H9 (cell line): ENCODE results near the gene KCTD5. TPM values are rescaled to one million over a fixed set of nuclear protein-coding genes. Genes with fewer than 3 reads are reported as not detected.

Experiments
- DNase-seq: peaks from one replicate; pipeline ENCODE4 v3.0.0-alpha.2; 2017
- H2AFZ ChIP-seq: one replicate; pipeline ENCODE4 v1.6.1; 2013; ENCODE audit warnings: mild to moderate bottlenecking, low read length, control low read depth, moderate library complexity
- H2AK5ac ChIP-seq: 2 replicates; pipeline ENCODE4 v1.6.1; 2013; ENCODE audit warnings: low read length, control low read depth, mixed read lengths; ENCODE audit not compliant: insufficient read length
- H2BK120ac ChIP-seq: one replicate; pipeline ENCODE4 v1.6.1; 2013; ENCODE audit warnings: low read depth, mild to moderate bottlenecking, low read length, control low read depth, inconsistent platforms; ENCODE audit not compliant: poor library complexity, severe bottlenecking
- H2BK12ac ChIP-seq: 2 replicates; pipeline ENCODE4 v1.6.1; 2013; ENCODE audit warnings: low read length, control low read depth, mixed read lengths, low read depth; ENCODE audit not compliant: insufficient read length
- H2BK15ac ChIP-seq: 2 replicates; pipeline ENCODE4 v1.6.1; 2013; ENCODE audit warnings: low read depth, low read length, control low read depth
- H2BK20ac ChIP-seq: one replicate; pipeline ENCODE4 v1.6.1; 2013; ENCODE audit warnings: low read depth, mild to moderate bottlenecking, low read length, control low read depth, inconsistent platforms; ENCODE audit not compliant: poor library complexity, severe bottlenecking
- H2BK5ac ChIP-seq: 2 replicates; pipeline ENCODE4 v1.6.1; 2013; ENCODE audit warnings: low read length, control low read depth, mixed read lengths; ENCODE audit not compliant: insufficient read length
- H3K14ac ChIP-seq: 2 replicates; pipeline ENCODE4 v1.6.1; 2013; ENCODE audit warnings: low read length, control low read depth; ENCODE audit not compliant: insufficient read depth
- H3K18ac ChIP-seq: 2 replicates; pipeline ENCODE4 v1.6.1; 2013; ENCODE audit warnings: low read depth, mild to moderate bottlenecking, mixed read lengths, low read length, control low read depth; ENCODE audit not compliant: insufficient read length
- H3K23ac ChIP-seq: 2 replicates; pipeline ENCODE4 v1.6.1; 2013; ENCODE audit warnings: low read length, control low read depth, mixed read lengths, low read depth; ENCODE audit not compliant: insufficient read length
- H3K23me2 ChIP-seq: 2 replicates; pipeline ENCODE4 v1.6.1; 2013; ENCODE audit warnings: low read depth, mild to moderate bottlenecking, mixed read lengths, low read length, control low read depth; ENCODE audit not compliant: insufficient read length, poor library complexity, severe bottlenecking
- H3K27ac ChIP-seq: 2 replicates; pipeline ENCODE4 v1.5.1; 2013; ENCODE audit warnings: low read length, control low read depth, mixed read lengths, low read depth; ENCODE audit not compliant: insufficient read length
- H3K27me3 ChIP-seq: 2 replicates; pipeline ENCODE4 v1.6.1; 2013; ENCODE audit warnings: low read length, control low read depth, inconsistent platforms; ENCODE audit not compliant: insufficient read depth
- H3K4ac ChIP-seq: 2 replicates; pipeline ENCODE4 v1.6.1; 2013; ENCODE audit warnings: low read depth, mild to moderate bottlenecking, control low read depth, inconsistent platforms, low read length, moderate library complexity
- H3K4me1 ChIP-seq: 2 replicates; pipeline ENCODE4 v1.6.1; 2013; ENCODE audit warnings: low read length, control low read depth, inconsistent platforms; ENCODE audit not compliant: insufficient read depth
- H3K4me2 ChIP-seq: 2 replicates; pipeline ENCODE4 v1.6.1; 2013; ENCODE audit warnings: low read length, control low read depth, mixed read lengths; ENCODE audit not compliant: insufficient read length, insufficient read depth
- H3K56ac ChIP-seq: 2 replicates; pipeline ENCODE4 v1.6.1; 2013; ENCODE audit warnings: low read depth, mild to moderate bottlenecking, mixed read lengths, low read length, control low read depth; ENCODE audit not compliant: insufficient read length
- H3K79me1 ChIP-seq: 2 replicates; pipeline ENCODE4 v1.6.1; 2013; ENCODE audit warnings: low read depth, mild to moderate bottlenecking, moderate library complexity, low read length, control low read depth, inconsistent platforms; ENCODE audit not compliant: insufficient read depth, poor library complexity, severe bottlenecking
- H3K79me2 ChIP-seq: 2 replicates; pipeline ENCODE4 v1.6.1; 2013; ENCODE audit warnings: low read length, control low read depth, inconsistent platforms; ENCODE audit not compliant: insufficient read depth
- H3K9ac ChIP-seq: 2 replicates; pipeline ENCODE4 v1.6.1; 2013; ENCODE audit warnings: low read length, control low read depth, mixed read lengths; ENCODE audit not compliant: insufficient read length; ENCODE audit errors: extremely low read depth
- H3K9me3 ChIP-seq: one replicate; pipeline ENCODE4 v1.6.1; 2013; ENCODE audit warnings: low read depth, low read length, inconsistent platforms; ENCODE audit not compliant: control insufficient read depth
- H3T11ph ChIP-seq: one replicate; pipeline ENCODE4 v1.6.1; 2013; ENCODE audit warnings: mild to moderate bottlenecking, low read length, control low read depth, inconsistent platforms
- H4K20me1 ChIP-seq: one replicate; pipeline ENCODE4 v1.6.1; 2013; ENCODE audit not compliant: control insufficient read depth, insufficient read length, insufficient read depth
- H4K5ac ChIP-seq: 2 replicates; pipeline ENCODE4 v1.6.1; 2013; ENCODE audit warnings: low read depth, mild to moderate bottlenecking, mixed read lengths, low read length, control low read depth; ENCODE audit not compliant: insufficient read length
- H4K8ac ChIP-seq: replicated peaks from 2 replicates; pipeline ENCODE4 v1.6.1; 2013; ENCODE audit warnings: low read length, control low read depth, mixed read lengths, low read depth; ENCODE audit not compliant: insufficient read length
- H4K91ac ChIP-seq: 2 replicates; pipeline ENCODE4 v1.6.1; 2013; ENCODE audit warnings: low read depth, mild to moderate bottlenecking, moderate library complexity, mixed read lengths, low read length, control low read depth; ENCODE audit not compliant: insufficient read length
- H3K27ac Mint-ChIP-seq, 3 experiments: 2 replicates in 2 of 3; 3 replicates in 1 of 3; pipeline ENCODE4 v1.8.0; 2020 to 2021; ENCODE audit warnings: mixed read lengths in 3 of 3, mild to moderate bottlenecking in 1 of 3, moderate library complexity in 1 of 3
- H3K27me3 Mint-ChIP-seq: 2 replicates; pipeline ENCODE4 v1.8.0; 2021; ENCODE audit warnings: low read depth, mild to moderate bottlenecking, moderate library complexity, mixed read lengths
- H3K36me3 Mint-ChIP-seq, 3 experiments: 2 replicates in 2 of 3; 3 replicates in 1 of 3; pipeline ENCODE4 v1.8.0; 2020 to 2021; ENCODE audit warnings: low read depth in 3 of 3, mixed read lengths in 3 of 3; ENCODE audit not compliant: insufficient read depth in 1 of 3
- H3K4me1 Mint-ChIP-seq, 2 experiments: 2 replicates each; pipeline ENCODE4 v1.8.0; 2020; ENCODE audit warnings: mixed read lengths in 2 of 2
- H3K4me3 Mint-ChIP-seq, 2 experiments: 2 replicates in 1 of 2; 3 replicates in 1 of 2; pipeline ENCODE4 v1.8.0; 2020 to 2021; ENCODE audit warnings: mild to moderate bottlenecking in 2 of 2, mixed read lengths in 2 of 2, moderate library complexity in 1 of 2
- H3K9me3 Mint-ChIP-seq, 2 experiments: 2 replicates in 1 of 2; 3 replicates in 1 of 2; pipeline ENCODE4 v1.8.0; 2020; ENCODE audit warnings: mild to moderate bottlenecking in 2 of 2, mixed read lengths in 2 of 2, moderate library complexity in 1 of 2
- CTCF ChIP-seq: fragments of 200-600 bp; sonication (generic); conservative IDR thresholded peaks from 3 replicates; pipeline ENCODE4 v1.8.0; 2021; ENCODE audit warnings: antibody characterized with exemption, mild to moderate bottlenecking
- WGBS: extraction: QIAGEN DNeasy Blood & Tissue Kit; methylation state at CpG from one replicate; pipeline ENCODE4 v1.1.7; 2013; ENCODE audit warnings: missing lambda C conversion rate, low lambda C conversion rate, mixed read lengths; ENCODE audit not compliant: insufficient read length; ENCODE audit errors: extremely low coverage; 5-methylcytosine and 5-hydroxymethylcytosine counted together
- total RNA-seq: library from RNA; stranded (reverse); gene quantifications from 2 replicates; pipeline ENCODE4 v1.2.1, GENCODE V29; 2021

KCTD5 gene
- total RNA-seq, 1 experiment from 2014 or later, result 39.9 TPM

- H2BK20ac ChIP-seq, result no peak overlapping the region
- no peak overlapping the region for H3K56ac ChIP-seq
- 0 out of 2 replicates have a peak, but pooled peaks cover 3% of the 10 kb centered on the region for H3K4me1 ChIP-seq
- no peak overlapping the region for H3K18ac ChIP-seq
- WGBS, result no CpG with 5 or more reads among the region's 11 CpGs
- no peak overlapping the region for H3K4me2 ChIP-seq
- H3K27ac Mint-ChIP-seq, result peak overlapping the region; percentile 4 to 74 (median 57); a peak in 2 of 7 replicates
- no peak overlapping the region for H3T11ph ChIP-seq
- H3K27ac ChIP-seq, result no peak overlapping the region
- no peak overlapping the region for H3K14ac ChIP-seq
- peaks cover 17 to 24% of the 10 kb centered on the region in 2 experiments for H3K9me3 Mint-ChIP-seq
- H3K36me3 Mint-ChIP-seq, result peaks cover 84 to 91% (median 88%) of the 10 kb centered on the region in 3 experiments
- no peak overlapping the region for H3K23ac ChIP-seq
- peaks cover 13% of the 10 kb centered on the region for H3K79me1 ChIP-seq
- H3K4me1 Mint-ChIP-seq, result peaks cover 27 to 29% of the 10 kb centered on the region in 2 experiments
- H2AK5ac ChIP-seq, result no peak overlapping the region
- no peak for TF ChIP-seq CTCF
- H4K20me1 ChIP-seq, result no peaks in the 10 kb centered on the region
- no peak overlapping the region for H2AFZ ChIP-seq
- H3K9ac ChIP-seq, result no peak overlapping the region
- no peak overlapping the region for H3K4ac ChIP-seq
- no peak overlapping the region for H4K8ac ChIP-seq
- no peak overlapping the region for H2BK15ac ChIP-seq
- no peak overlapping the region for H3K4me3 Mint-ChIP-seq
- DNase-seq, result no peak
- no peaks in the 10 kb centered on the region for H3K9me3 ChIP-seq
- no peak overlapping the region for H2BK12ac ChIP-seq
- peaks cover 3% of the 10 kb centered on the region for H3K23me2 ChIP-seq
- H4K91ac ChIP-seq, result no peak overlapping the region
- H3K27me3 Mint-ChIP-seq, result peaks cover 2% of the 10 kb centered on the region; the same call in 1 of the 2 replicates
- no peak overlapping the region for H2BK5ac ChIP-seq
- peaks cover 51% of the 10 kb centered on the region for H3K79me2 ChIP-seq
- no peak overlapping the region for H4K5ac ChIP-seq
- no peaks in the 10 kb centered on the region for H3K27me3 ChIP-seq
- H2BK120ac ChIP-seq, result no peak overlapping the region
These were observed 75.0 kb downstream of the KCTD5 start for GRCh38 chr16:2757344-2757743.

Other genes with a start within 250 kb of the KCTD5 start
- gene TEDC2, start 222.4 kb upstream of the KCTD5 start, total RNA-seq, result 40.7 and 45.4 TPM in 2 replicates
- gene NTN3, start 211.2 kb upstream of the KCTD5 start, total RNA-seq, result 1.3 TPM in 2 replicates
- 19.0 and 19.8 TPM in 2 replicates for gene TBC1D24, start 207.4 kb upstream of the KCTD5 start, total RNA-seq
- gene ATP6V0C, start 168.6 kb upstream of the KCTD5 start, total RNA-seq, result 176 and 184 TPM in 2 replicates
- 56.4 and 61.5 TPM in 2 replicates for gene AMDHD2, start 162.2 kb upstream of the KCTD5 start, total RNA-seq
- not detected in 2 replicates for gene CEMP1, start 151.1 kb upstream of the KCTD5 start, total RNA-seq
- gene PDPK1, start 144.5 kb upstream of the KCTD5 start, total RNA-seq, result 32.8 and 34.0 TPM in 2 replicates
- 3.6 and 5.0 TPM in 2 replicates for gene PRSS27, start 37.7 kb downstream of the KCTD5 start, total RNA-seq
- gene SRRM2, start 70.1 kb downstream of the KCTD5 start, total RNA-seq, result 667 and 694 TPM in 2 replicates
- 319 and 331 TPM in 2 replicates for gene ELOB, start 94.8 kb downstream of the KCTD5 start, total RNA-seq
- gene PRSS33, start 105.0 kb downstream of the KCTD5 start, total RNA-seq, result not detected in 2 replicates
- gene PRSS41, start 115.9 kb downstream of the KCTD5 start, total RNA-seq, result not detected in 2 replicates
- gene PRSS21, start 134.7 kb downstream of the KCTD5 start, total RNA-seq, result not detected in 2 replicates
- not detected in 2 replicates for gene ZG16B, start 147.8 kb downstream of the KCTD5 start, total RNA-seq
- 1.9 and 2.4 TPM in 2 replicates for gene PRSS22, start 175.6 kb downstream of the KCTD5 start, total RNA-seq
- gene FLYWCH2, start 200.7 kb downstream of the KCTD5 start, total RNA-seq, result 16.5 and 20.9 TPM in 2 replicates
- gene FLYWCH1, start 229.4 kb downstream of the KCTD5 start, total RNA-seq, result 12.5 and 13.0 TPM in 2 replicates